PFSK-1 (cell line): ENCODE data around the gene MYOF.

Source experiments
- POLR2AphosphoS5 ChIP-seq: IDR thresholded peaks from 2 replicates; pipeline ENCODE4 v1.6.1; 2012; ENCODE audit warnings: low read depth, mild to moderate bottlenecking, control low read depth, low read length, moderate library complexity
- SIN3A ChIP-seq: IDR thresholded peaks from 2 replicates; pipeline ENCODE4 v1.6.1; 2012; ENCODE audit warnings: mild to moderate bottlenecking, low read length, moderate library complexity, borderline replicate concordance; ENCODE audit not compliant: insufficient read depth

DNA sequence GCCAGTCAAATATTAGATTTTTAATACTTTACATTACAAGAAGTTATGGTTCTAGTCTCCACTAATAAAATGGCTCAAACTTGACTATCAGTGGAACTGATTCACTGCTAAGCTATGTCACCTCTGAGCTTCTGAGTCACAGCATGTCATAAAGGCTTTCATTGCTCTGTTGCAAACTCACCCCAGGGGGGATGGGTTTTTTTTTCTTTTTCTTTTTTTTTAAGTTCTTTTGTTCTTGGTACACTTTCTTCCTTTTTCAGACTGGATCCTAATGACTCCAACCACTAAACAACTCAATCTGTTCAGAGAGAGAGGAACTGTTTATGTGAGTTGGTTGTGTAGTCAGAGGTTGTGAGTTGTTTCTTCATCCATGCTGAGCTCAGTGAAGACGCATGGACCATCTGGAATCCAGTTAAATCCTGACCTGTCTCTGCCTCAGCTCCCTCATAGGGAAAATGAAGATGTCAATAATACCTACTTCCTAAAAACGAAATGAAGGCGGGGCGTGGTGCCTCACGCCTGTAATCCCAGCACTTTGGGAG is 11.0 kb downstream of the MYOF start:
- TF ChIP-seq SIN3A (no peak), POLR2AphosphoS5 (no peak)
